T-helper 2 cell treated with Interferon-gamma antibody and Interleukin-4, amounts not matched to agents 100 ng/mL and 5 ng/mL, for 36 hours (primary cell): ENCODE data around the gene GABARAPL2. TPM values are rescaled to one million over a fixed set of nuclear protein-coding genes. Genes with fewer than 3 reads are reported as not detected.

Experiments
- intact Hi-C: fragments of 100-400 bp; cut with micrococcal nuclease; formaldehyde crosslinking; loops from one replicate; pipeline ENCODE4 v1.15.1; 2023
- total RNA-seq: library from RNA; stranded (reverse); gene quantifications from 2 replicates; pipeline ENCODE4 v1.2.3, GENCODE V29; 2022

GABARAPL2 gene
- total RNA-seq, 1 donor from 2014 or later, result 61.4 TPM

DNA sequence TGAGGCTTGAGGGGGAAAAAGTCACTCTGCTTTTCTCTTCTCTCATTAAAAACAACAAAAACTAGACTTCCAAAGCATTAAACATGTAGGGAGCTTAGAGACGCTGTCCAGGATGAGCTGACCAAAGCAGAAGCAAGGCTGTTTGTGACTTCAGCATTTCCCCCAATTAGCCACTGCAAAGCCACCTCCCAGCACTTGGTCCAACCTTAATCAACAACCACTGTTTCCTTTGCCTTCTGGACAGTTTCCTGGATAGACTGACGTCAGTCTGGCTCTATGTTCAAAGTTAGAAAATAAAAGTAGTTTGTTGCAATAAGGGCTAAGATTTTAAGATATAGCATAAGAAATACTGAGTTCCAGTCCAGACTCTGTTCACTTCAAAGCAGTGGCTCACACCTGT, 13.2 kb upstream of the GABARAPL2 start:
- intact Hi-C loops, result no loop called here

DNA sequence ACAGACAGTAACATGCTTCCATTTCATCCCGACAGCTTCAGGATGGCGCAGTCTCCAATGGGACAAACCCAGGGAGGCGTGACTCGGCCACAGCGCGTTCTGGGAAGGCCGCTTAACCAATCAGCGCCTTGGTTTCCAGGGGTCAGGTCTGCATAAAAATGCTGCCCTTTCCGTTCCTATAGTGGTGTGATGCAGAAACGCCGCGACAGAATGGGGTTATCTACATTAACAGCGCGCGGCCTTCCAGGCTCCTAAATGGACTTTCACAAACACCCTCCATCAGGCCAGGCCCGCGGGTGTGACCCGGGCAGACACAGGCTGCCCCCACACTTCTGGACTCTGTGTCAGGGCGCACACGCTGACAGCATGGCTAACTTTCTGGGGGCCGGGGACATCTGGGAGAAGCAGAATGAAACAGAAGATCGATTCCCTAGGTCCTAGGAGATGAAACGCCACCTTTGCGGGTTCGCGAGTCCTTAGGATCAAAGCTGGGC, 10.9 kb upstream of the GABARAPL2 start:
- intact Hi-C loops, result no loop called here

DNA sequence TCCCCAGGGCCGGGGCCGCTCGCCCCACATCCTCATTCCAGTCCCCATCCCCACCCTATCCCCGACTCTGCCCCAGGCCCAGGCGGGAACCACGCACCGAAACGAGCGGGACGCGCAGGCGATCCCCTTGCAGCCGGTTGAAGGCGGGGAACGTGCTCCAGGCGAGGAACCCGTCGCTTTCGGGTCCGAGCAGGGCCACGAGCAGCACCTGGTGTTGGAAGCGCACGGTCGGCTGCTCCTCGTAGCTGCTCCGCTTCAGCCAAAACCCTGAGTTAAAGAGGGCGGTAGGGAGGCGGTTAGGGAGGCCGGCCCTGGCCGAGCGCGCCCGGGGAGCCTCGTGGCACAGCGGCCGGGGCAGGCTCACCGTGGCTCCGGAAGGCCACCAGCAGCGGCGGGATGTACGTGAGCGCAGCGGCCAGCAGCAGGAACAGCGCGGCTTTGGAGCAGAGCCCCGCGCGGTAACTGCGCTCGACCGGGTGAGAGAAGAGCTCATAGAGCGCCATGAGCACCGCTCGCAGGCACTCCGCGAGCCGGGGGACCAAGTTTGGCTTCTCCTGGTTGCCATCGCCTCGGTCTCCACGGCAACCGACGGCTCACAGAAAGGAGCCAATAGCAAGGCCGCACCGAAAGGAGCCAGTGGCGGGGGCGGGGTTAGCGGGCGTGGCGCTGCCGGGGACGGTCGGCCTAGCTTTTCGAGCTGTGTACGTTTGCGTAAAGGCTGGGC, 10.3 kb upstream of the GABARAPL2 start, which contains the start of gene TMEM231:
TSS of gene TMEM231 (minus strand) at position 546 of the 724 bp plus-strand sequence. CDS start at position 503, 43 bp downstream.
- intact Hi-C loops, result loop anchor here (1.0 to 2.0 kb wide), 6 partner anchors 10 to 1635 kb away; partner anchors contain the start of genes ADAT1, GABARAPL2, KARS1 and MON1B

DNA sequence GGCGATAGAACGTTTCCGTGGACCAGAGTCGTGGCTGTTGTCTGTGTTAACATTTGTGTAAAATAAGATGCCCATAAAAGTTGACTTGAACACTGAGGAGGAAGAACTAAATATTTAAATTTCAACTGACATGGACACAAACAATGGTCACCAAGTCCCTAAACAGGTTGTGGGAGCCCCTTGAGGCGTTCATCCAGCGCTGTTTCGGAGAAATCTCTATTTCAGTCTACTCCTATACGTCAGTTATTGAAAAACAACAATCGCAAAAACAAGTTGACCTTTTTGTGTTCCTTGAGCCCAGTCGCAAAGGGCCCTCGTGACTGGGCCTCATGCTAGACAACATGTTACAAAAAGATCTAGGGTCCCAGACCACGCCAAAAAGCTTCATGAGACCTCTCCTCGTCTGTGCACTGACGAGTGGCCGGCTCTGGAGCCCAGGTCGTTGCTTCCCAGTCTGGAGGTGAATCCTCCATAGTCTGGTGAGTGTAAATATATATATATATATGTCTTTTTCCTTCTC, 9.7 kb upstream of the GABARAPL2 start:
- intact Hi-C loops, result loop anchor here (1.0 to 2.0 kb wide), 6 partner anchors 10 to 1634 kb away; partner anchors contain the start of genes ADAT1, GABARAPL2, KARS1 and MON1B

DNA sequence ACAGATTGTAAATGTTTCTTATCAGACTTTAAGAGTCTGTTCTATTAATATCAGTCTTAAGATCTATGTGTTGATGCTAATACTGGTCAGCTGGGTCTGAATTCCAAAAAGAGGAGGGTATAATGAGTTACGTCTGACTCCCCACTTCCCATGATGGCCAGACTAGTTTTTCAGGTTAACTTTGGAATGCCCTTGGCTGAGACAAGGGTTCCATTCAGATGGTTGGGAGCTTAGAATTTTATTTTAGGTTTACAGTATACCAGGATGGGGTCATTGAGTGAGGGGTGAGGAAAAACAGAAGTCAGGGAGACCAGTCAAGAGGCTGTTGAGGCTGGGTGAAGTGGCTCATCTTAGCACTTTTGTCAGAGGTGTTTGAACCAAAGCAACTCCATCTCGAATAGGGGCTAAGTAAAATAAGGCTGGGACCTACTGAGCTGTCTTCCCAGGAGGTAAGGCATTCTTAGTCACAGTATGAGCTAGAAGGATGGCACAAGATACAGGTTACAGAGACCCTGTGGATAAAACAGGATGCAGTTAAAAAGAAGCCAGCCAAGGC, 7.3 kb upstream of the GABARAPL2 start:
- intact Hi-C loops, result no loop called here

DNA sequence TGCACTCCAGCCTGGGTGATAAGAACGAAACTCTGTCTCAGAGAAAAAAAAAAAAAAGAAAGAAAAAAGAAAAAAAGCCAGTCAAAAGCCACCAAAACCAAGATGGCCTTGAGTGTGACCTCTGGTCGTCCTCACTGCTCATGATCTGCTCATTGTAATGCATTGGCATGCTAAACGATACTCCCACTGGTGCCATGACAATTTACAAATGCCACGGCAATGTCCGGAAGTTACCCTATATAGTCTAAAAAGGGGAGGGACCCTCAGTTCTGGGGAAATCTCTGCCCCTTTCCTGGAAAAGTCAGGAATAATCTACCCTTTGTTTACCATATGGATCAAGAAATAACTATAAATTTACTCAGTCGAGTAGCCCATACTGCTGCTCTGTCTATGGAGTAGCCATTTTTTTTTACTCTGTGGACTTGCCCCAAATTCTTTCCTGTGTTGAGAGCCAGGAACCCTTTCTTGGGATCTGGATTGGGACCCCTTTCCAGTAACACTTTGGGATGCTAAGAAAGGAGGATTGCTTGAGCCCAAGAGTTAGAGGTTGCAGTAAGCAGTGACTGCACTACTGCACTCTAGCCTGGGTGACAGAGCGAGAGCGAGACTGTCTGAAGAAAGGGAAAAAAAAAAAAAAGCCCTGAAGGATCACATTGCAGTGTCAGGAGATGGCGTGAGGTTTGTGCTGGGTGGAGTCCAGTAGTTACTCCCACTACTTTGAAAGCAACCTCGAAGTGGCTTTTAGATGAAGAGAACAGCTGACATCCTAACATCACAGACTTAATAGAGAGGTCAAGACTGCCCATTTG, 6.4 kb upstream of the GABARAPL2 start:
- intact Hi-C loops, result loop anchor here (10.0 kb wide), 1 partner anchor 955 kb away; the partner anchor contains the start of gene GLG1

DNA sequence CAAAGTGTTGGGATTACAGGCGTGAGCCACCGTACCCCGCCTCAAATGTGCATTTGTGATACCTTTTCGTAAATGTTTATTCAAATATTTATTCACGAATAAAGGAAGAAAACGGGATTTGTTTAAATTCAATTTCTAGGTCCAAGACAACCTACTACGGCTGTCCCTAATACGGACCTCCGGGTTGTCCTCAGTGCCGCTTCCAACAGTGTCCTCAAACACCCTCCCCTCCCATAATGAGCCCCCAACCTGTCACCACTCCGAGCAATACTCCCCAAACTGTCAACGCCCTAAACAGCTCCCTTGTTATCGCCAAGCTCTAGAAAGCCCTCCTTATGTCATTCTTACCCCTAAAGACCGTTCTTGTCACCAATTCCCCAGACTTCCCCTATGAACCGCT, 539 bp upstream of the GABARAPL2 start:
- intact Hi-C loops, result loop anchor here (1.0 to 10.0 kb wide), 13 partner anchors 9 to 1625 kb away; partner anchors contain the start of genes ADAT1, CFDP1, GLG1 and KARS1

DNA sequence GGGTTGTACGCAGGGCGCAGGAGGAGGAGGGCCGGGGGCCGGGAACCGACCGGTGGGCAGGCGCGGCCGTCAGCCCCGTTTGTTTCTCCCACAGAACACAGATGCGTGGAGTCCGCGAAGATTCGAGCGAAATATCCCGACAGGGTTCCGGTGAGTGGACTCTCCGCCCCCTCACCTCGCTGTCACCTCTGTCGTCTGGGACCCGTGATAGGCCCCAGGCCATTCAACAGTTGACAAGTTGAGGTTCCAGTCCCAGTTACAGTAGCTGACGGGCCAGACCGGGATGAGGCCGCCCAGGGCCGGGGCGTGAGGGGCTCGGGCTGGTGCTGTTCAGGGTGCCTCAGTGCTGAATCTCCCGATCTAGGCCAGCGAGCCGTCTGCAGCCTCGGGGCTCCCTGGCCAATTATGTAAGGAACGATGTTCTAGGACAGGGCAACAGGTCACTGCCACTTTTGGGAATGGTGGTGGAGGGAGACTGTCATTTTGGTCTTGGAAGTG, 628 bp downstream of the GABARAPL2 start:
- intact Hi-C loops, result loop anchor here (1.0 to 10.0 kb wide), 12 partner anchors 11 to 962 kb away; partner anchors contain the start of genes ADAT1, CFDP1, GLG1 and KARS1

DNA sequence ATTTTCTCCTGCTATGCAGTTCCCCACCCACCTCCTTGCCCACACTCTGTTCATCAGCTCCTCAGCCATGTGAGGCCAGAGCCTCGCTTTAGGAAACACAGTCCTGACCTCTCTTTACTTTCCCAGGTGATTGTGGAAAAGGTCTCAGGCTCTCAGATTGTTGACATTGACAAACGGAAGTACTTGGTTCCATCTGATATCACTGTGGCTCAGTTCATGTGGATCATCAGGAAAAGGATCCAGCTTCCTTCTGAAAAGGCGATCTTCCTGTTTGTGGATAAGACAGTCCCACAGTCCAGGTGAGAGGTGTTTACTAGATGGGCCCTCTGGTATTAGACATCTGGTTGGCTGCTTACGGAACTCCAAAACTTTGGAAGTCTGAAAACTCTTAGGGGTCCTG, 1.7 kb downstream of the GABARAPL2 start:
- intact Hi-C loops, result loop anchor here (2.0 to 10.0 kb wide), 5 partner anchors 27 to 963 kb away; partner anchors contain the start of genes GLG1, RFWD3 and TMEM170A

DNA sequence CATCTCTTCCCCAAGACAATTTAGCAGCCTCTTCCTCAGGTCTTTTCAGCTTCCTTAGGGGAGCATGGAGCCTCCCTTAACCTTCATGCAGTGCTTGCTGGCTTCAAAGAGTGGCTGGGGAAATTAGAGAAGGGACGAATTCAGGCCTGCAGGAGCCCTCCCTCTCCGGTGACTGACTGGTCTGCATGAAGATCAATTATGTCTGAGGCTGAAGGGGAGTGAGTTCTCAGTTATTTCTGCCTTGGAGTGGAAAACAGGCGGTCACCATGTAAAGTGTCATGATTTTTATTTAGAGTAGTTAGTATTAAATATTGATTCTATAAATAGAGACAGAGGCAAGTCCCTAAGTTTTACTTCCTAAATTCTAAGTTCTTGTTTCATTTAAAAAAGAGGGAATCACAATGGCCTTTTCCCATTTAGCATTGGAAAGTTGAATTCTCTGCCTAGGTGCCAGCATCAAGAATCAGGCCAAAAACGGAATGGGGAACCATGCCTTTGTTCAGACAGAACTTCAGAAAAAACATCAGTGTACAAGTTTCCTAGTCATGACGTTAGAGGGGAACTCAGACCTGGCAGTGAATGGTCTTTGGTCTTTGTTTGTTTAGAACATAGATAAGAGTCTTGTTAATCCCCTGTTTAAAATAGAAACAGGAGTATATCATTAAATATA, 4.4 kb downstream of the GABARAPL2 start:
- intact Hi-C loops, result no loop called here

DNA sequence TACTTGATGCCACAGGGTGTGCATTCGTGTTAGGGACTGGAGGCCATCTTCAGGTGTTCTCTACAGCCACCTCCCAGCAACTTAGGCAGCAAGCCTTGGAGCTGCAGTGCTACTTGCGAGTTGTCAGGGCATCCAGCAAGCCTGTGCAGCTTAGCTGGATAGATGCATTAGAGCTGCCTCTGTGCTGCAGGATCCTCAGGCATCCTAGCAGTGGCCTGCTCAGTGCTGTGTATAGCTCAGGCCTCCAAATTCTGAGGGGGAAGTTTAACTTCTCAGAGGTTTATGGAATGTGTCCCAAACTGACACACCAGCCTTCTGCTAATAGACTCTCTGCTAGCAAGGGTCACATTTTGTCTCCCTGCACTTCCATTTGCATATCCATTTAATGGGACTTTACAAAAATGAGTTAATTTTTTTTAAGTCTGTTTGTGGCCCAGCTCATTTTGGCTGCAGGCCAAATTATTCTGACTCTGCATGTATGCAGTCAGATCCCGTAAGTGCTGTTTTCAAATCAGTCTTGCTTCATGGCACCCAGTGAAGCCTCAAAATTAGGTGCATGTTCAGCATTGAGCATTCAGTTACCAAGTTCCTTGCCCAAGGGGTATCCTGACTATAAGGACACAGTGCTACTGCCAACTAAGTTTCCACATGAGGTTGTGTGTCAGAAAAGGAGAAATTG, 6.8 kb downstream of the GABARAPL2 start:
- intact Hi-C loops, result no loop called here

DNA sequence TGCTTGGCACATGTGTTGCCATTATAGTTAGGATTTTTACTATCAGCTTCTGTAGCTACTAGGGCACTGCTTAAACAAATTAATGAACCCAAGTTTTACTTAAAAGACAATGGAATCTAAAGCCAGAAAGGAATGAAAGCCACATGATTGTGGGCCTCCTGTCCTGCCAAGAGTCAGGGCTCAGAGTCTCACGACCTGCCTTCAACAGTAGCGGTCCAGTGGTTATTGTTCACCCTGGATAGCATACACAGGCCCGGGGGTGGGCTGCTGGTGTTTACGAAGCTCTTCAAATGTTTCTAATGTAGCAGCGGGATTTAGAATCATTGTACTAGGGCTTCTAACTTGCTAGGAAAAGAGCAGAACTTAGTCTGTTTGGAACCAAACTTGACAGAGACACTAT, 7.8 kb downstream of the GABARAPL2 start:
- intact Hi-C loops, result no loop called here

DNA sequence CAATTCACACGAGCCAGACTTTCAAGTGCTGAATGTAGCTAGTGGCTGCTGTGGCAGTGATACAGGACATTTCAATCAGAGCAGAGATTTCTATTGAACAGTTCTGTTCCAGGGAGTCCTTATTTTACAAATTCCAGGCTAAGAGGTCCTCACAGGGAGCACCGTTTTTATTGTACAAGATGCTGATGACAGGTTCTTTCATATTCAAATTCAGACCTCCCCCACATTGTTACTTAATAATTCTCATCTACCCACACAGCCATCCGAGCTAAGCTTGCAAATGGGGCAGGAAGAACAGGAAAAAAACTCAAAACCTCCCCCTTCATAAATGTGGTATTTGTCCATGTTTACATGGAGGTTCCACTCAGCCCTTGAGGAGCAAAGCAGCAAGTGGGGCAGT, 9.8 kb downstream of the GABARAPL2 start:
- intact Hi-C loops, result no loop called here

DNA sequence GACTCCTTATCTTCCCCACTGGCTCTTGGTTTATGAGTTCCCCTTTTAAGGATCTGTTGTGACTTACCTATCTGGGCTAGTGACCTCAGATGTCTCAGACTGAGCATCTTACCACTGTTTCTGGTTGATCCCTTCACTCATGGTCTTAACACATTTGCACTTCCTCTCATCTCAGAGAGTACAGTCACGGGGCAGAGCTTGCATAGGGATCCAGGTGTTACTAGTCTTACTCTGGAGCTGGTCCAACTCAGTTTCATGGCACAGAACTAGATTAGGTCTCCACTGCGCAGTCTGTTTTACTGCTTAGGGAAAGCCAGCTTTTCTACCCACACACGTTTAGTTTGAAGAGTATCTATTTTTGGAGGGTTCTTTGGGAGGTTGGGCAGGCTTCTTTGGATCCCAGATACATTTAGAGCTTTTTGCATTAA, 10.2 kb downstream of the GABARAPL2 start:
- intact Hi-C loops, result no loop called here

DNA sequence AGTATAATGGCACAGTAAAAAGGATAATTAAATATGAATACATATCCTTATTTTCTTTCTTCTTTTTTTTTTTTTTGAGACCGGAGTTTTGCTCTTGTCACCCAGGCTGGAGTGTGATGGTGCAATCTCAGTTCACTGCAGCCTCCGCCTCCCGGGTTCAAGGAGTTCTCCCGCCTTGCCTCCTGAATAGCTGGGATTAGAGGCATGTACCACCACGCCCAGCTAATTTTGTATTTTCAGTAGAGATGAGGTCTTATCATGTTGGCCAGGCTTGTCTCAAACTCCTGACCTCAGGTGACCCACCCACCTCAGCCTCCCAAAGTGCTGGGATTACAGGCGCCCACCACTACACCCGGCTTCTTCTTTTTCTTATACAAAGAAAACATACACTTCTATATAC, 12.0 kb downstream of the GABARAPL2 start:
- intact Hi-C loops, result no loop called here

DNA sequence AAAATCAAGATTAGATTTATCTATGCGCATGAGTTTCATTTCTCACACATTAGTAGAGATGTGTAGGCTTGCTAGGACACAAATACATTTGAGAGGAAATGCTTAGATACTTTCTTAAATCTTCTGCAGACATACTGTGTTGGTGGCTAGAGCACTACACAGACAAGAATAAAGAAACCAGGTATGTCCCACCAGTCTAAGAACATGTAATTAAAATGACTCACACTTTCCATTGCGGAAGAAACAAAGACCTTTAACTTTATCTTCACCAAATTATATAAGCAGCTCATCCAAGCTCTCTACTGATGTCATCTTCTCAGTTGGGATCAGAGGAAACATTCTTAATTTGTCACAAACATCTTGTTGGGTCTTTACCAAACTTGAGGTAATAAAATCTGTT, 12.5 kb downstream of the GABARAPL2 start:
- intact Hi-C loops, result no loop called here

DNA sequence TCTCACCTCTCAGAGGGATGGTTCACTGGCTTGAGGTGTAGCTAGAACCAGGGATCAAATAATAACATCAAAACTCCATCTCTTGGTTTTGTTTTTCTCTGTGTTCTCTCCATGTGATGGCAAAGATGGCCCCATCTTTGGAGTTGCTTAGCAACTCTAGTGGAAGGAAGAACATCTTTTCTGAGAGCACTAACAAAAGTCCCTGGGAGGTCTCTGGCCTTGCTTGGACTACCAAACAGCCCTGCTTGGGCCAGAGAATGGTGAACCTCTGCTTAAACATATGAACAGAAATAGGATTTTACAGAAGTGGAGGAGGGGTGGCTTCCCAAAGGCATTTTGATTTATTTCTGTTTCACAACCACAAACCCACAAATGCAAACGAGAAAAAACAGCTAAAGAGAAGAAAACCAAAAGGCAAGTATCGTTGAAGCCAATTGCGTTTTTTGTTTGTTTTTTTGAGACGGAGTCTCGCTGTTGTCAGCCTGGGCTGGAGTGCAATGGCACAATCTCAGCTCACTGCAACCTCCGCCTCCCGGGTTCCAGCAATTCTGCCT, 13.2 kb downstream of the GABARAPL2 start:
- intact Hi-C loops, result no loop called here

DNA sequence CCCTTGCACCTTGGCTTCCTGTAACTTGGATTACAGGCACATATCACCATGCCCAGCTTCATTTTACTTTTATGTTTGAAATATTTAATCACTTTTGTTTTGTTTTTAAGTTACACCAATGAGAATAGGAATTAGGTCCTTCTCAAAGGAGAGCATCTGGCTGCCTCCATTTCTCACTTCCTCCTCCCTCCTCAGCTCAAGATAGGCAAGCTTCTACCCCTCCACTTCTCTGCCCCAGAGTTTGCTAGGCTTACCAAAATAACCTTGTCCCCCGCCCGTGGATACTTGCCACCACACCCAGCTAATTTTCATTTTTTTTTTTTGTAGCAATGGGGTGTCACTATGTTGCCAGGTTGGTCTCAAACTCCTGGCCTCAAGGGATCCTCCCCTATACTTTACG, 17.9 kb downstream of the GABARAPL2 start:
- intact Hi-C loops, result no loop called here

DNA sequence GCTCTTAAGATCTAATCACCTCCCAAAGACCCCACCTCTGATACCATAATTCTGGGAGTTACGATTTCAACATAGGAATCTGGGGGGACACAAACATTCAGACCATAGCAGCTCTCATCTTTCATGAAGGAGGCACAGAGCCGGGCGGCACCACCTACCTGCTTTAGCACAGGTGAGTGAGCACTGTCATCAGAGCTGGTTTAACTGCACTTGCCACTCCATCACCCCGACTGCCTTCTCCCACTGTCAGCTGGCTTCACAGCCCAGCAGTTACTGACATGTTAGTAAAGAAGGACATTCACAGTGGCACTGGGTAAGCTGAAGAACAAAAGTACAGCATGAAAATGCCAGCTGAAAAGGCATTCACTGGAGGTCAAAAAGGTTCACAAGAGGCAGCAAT, 22.5 kb downstream of the GABARAPL2 start:
- intact Hi-C loops, result no loop called here

DNA sequence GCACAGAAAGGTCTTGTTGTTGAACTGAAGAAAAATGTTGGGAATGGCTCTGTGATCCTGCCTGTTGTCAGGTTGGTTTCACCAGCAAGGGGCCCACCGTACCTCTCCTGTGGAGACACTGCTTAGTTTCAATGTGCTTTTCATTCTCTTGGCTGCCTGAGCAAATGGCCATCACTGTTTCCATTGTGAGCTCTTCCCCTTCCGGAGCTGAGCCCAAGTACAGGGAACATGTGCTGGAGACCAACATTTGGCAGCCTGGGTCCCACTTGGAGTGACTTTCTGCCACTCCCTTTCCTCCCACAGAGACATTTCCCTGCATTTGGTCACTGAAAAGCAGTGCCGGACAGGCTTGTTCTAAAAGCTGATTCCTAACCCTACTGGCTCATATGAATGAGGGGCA, 23.1 kb downstream of the GABARAPL2 start:
- intact Hi-C loops, result no loop called here
